Measurements from ENCODE around the gene PRKCZ. TPM values are rescaled to one million over a fixed set of nuclear protein-coding genes. Genes with fewer than 3 reads are reported as not detected.

PRKCZ gene
- 14.3 and 18.1 TPM in 2 replicates for total RNA-seq (2014; rRNA removed; shearing (Covaris generic))

GRCh38 chr1:2049718-2050431, at the start of gene PRKCZ:
TSS of gene PRKCZ (plus strand) at chr1:2050411. CDS start at chr1:2050631, 220 bp downstream.
- peak; percentile 96 for DNase-seq (ENCODE audit: low read depth)

DNA sequence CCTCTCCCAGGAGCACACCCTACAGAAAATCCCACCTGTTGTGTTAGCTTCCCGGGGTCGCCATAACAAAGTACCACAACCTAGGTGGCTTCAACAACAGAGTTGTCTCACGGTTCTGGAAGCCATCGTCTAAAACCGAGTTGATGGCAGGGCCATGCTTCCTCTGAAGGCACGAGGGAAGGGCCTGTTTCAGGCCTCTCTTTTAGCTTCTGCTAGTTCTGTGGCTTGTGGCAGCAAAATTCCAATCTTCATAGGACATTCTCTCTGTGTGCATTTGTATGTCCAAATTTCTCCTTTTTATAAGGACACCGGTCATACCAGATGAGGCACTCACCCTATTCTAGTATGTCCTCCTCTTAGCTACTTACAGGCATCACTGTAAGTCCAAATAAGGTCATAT, 49.8 kb upstream of the PRKCZ start:
- DNase-seq (ENCODE audit: low read depth): no peak

DNA sequence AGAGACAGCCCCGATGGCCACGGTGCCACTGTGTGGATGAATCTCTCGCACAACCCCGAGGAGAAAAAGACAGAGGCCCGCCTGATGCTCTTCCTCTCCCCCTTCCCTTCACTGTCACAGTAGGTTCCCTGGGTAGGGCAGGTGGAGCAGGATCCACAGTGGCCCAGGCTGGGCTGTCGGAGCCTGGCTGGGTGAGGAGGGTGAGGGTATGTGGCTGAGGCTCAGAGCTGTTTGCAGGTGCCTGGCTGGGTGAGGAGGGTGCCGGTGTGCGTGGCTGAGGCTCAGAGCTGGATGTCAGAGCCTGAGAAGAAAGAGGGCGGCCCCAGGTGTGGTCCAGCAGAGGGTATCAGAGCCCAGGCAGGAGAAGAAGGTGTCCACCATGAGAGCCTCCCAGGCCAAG, 49.4 kb upstream of the PRKCZ start:
- no peak for DNase-seq (ENCODE audit: low read depth)

DNA sequence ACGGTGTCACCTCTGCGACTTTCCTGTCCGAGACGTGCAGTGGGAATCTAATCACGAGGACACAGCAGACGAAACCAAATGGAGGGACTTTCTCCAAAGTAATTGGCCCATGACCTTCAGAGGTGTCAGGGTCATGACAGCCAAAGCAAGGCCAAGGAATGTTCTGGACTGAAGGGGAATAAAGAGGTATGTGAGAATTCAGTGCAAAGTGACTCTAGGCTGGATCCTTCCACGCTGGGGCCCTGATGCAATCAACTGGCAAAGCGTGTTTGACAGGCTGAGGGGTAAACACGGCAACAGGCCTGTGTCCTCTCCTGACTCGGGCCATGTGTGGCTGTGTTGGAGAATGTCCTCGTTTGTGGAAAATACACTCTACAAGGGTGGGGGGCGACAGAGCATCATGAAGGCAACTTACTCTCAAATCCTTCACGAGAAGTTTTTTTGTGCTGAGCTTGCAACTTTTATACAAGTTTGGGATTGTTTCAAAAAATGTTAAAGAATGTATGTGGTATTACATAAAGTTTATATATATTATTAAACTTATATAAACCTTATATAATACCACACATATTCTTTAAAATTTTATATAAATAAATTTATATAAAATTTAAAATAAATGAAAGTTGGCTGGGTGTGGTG, 48.3 kb upstream of the PRKCZ start:
- DNase-seq (ENCODE audit: low read depth): no peak

DNA sequence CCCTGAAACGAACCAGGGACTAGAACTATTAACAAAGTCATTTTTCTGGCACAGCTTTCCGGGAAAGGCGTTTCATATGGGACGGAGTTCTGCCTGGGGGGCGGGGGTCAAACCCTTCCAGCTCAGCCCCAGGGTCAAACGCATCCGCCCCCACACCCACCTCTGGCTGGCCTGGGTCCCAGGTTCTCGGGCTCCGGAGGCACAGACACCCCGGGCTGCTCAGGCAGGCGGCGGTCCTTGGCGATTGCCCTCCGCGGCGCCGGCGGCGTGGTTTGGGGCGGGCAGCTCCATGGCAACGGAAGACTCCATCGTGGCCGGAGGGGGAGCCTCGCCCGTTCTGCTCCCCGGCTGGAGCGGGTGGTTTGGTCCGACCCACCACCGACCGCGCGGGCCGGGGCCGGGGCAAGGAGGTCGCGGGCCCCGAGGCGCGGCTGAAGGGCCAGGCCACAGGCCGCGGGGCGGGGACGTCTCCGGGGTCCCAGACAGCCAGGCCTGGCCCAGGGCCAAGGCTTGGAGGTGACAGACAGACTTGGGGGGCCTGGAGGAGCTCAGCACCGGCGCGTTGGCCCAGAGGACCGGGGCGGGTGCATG, 46.6 kb upstream of the PRKCZ start, which contains the start of gene CFAP74:
TSS of gene CFAP74 (minus strand) at position 246 of the 591 bp plus-strand sequence. CDS start 12,830 bp downstream, outside the sequence.
- DNase-seq (ENCODE audit: low read depth): peak; percentile 85

DNA sequence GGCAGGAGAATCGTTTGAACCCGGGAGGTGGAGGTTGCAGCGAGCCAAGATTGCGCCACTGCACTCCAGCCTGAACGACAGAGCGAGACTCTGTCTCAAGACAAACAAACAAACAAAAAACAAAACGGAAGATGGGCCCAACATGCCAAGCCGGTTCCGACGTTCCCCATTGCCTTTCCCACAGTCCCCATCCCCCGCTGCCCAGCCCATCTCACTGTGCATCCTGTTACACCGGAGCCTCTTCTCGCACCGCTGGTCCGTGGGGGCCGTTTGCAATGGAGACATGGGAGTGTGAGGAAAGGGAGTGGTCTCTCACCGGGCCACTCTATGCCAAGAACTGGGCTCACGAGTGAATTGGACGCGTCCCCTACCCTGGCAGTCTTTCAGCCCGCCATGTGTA, 45.4 kb upstream of the PRKCZ start:
- DNase-seq (ENCODE audit: low read depth): no peak

DNA sequence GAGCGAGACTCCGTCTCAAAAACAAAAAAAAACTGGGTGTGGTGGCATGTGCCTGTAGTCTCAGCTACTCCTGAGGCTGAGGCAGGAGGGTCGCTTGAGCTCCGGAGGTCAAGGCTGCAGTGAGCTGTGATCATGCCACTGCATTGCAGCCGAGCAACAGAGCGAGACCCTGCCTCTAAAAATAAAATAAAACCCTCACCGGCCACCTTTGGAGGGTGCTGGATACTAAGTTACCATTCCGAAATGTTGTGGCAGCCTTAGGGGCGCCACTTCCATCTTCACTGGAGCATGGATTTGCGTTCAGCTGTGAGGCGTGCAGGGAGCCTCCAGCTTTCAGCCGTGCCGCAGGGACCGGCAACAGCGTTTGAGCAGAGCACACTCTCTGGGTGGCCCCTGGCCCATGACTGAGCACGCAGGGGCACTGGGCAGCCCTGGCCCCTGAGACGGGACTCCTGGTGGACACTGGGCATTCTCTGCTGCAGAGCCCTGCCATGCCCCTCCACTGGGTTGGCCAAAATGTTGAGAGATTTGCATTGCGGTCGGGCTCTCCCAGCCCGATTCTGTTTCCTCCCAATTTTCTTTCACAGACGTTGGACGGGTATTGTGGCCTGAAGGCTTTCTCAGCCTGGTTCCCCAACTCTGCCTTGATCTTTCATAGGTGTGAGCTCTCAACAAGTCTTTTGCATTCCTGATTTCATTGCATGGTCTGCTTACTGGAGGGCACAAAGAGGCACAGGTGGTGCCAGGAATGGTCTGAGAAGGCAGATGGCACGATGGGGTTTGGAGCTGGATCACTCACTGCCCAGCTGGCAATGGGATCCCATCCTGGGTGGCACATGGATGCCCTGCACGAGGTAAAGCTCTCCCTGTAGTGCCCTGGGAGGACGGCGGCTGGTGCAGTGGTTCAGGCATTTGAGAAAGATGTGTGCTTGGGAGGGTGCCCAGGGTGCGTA, 40.8 kb upstream of the PRKCZ start:
- DNase-seq (ENCODE audit: low read depth): no peak

DNA sequence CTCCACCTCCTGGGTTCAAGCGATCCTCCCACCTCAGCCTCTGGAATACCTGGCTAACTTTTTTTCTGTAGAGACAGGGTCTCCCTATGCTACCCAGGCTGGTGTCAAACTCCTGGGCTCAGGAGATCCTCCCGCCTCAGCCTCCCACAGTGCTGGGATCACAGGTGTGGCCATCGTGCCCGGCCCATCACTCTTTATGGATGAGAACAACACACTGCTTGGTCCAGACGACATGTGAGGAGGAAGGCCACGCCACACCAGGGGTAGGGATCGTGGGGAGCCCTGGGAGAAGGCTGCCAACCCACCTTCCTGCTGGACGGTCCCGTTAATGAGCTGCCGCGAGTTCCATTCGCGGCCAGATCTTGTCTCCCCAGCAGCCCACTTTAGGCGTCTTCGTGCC, 36.0 kb upstream of the PRKCZ start:
- DNase-seq (ENCODE audit: low read depth): no peak

DNA sequence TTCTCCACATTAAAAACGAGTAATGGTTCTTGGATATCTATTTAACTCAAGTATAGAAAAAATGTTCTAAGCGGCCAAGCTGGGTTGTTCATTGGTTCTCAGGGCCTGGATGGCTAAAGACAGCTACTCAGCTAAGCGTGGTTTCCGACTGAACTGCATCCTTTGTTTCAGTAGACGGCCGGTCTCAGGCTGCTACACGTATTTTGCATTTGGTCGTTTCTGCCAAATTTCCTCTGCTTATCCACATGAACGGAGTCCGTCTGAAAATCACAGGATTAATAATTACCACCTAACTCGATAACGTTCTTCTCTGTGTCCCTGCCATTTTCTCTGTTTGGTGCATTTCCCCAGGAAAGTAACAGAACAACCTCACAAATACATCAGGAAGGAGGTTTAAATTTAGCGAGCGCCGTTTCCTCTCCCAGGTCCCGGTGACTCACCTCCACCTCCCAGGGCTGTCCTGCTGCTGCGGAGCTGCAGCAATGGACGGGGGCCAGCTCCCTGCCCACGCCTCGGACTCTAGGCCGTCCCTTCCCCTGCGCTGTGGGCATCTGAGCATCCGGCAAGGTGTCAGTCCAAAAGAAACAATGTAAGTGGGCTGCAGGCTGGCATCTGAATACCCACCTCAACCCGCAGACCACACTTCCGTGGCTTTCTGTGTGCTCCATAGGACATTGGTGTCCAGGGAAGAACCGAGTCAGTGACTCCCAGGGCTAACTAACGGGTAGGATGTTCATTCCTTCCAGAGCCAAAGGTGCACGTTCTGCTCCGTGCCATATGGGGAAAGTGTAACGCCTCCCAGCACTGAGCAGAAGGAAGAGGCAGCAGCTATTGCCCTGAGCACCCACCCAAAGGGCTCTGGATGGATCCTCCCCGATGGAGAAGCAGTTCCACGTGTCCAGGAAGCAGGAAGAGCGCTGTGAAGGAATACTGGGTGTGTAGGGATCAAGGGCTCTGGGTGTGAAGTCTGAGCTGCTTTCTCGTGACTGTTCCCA, 35.2 kb upstream of the PRKCZ start:
- DNase-seq (ENCODE audit: low read depth): peak; percentile 90

DNA sequence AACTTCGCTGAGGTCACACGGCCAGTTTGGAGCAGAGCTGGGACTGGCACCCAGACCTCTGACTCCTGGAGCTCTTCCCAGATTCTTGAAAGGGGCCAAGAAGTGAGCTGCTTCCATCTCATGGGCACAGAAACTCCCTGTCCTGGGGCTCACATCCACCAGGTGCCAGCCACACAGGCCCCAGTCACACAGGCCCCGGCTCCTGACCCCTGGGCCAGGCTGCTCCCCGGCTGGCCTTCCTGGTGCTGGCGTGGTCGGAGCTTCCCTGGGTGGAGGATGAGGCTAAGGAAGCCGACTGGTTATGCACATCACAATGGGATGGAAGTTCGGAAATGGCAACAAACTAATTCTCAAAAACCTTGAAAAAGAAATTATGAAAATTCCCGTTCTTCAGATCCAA, 34.1 kb upstream of the PRKCZ start:
- DNase-seq (ENCODE audit: low read depth): no peak

- no peak for DNase-seq (ENCODE audit: low read depth)
Observed at GRCh38 chr1:2018217-2019171, 31.7 kb upstream of the PRKCZ start.

GRCh38 chr1:2019172-2019543, 31.1 kb upstream of the PRKCZ start, which contains the start of gene GABRD:
TSS of gene GABRD (plus strand) at chr1:2019345. CDS start at chr1:2019424, 79 bp downstream.
- peak; percentile 61 for DNase-seq (ENCODE audit: low read depth)

DNA sequence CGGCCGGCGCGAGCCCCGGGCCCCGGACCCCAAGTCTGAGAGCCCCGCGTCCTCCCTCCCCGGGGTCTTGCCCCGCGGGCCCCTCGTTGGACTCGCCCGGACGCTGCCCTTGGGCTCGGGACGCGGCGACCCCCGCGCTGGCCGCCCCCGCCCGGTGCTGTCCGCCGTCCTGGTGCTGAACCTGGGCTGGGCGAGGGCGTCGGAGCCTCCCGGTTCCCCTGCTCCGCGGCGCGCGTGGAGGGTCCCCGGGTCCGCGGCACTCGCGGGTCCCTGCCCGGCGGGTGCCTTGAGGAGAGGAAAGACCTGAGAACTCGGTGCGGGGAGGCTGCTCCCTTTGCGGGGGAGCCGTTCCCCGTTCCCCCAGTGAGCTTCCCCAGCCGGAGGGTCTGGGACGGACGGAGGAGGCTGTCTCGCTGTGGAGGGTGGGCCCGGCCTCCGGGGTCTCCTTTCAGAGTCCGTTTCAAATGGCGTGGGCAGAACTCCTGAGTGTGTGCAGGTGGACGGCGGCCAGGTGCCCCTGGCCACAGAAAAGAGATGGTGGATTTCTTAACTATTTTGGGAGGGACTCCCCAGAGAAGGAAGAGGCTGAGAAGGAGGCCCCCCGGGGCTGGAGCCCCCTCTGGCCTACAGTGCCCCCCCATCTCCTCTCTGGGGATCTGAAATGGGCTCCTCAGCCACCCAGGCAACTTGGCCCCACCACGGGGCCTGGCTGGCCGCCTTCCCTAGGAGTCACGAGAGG, 30.5 kb upstream of the PRKCZ start:
- peak; percentile 35 for DNase-seq (ENCODE audit: low read depth)

GRCh38 chr1:2020310-2020655, 29.9 kb upstream of the PRKCZ start:
- DNase-seq (ENCODE audit: low read depth): no peak

- no peak for DNase-seq (ENCODE audit: low read depth)
Observed at GRCh38 chr1:2021550-2021949, 28.7 kb upstream of the PRKCZ start.

DNA sequence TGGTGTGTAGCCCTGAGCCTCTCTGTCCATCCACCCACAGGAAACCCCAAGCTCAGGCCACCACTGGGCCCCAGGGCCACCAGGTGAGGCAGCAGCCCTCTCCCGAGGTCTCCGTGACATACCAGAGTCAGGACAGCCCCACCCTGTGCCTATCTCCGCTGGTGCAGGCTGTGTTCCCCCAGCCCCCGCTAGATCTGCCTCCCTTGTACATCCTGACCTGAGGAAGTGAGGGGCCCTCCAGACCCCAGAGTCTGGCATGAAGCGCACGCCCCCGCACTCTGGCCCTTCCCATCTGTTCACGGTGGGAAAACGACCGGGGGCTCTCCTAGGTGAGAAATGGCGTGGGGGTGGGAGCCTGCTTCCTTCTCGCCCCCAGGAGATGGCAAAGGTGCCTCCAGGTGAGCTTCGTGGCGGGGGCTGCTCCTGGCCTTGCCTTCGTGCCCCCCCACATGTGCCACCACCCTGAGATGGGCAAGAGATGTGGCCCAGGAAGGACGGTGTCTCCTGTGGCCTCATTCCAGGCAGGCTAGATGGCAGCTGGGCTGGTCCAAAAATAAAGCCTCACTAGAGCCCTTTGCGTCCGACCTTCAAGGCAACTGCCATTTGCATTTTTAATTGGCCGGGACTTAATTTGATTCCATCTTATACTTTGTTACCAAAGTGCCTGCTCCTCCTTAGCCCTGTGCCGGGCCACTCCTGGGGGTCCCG, 28.0 kb upstream of the PRKCZ start:
- DNase-seq (ENCODE audit: low read depth): no peak

GRCh38 chr1:2023187-2023586, 27.0 kb upstream of the PRKCZ start:
- DNase-seq (ENCODE audit: low read depth): no peak

DNA sequence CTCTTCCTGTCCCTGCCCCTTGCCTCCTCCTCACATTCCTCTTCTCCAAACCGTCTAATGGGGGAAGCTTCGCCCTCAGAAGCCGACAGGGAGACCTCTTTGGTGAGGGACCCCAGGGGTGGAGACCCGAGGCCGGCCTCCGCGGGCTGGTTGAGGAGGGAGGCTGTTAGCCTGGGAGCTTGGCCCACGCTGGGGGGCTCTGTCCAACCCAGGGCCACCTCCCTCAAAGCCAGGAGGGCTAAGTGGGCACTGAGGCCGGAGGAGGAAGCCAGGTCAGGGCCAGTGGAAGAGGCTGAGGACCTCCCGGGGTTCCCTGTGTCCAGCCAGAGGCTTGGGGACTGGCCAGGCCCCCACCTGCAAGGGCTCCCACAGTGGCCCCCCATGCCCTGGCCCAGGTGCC, 25.8 kb upstream of the PRKCZ start:
- no peak for DNase-seq (ENCODE audit: low read depth)

All from Daoy (cell line).